ENCODE measurements around the gene USH2A. TPM values are rescaled to one million over a fixed set of nuclear protein-coding genes. Genes with fewer than 3 reads are reported as not detected.

Gene USH2A
- total RNA-seq, 1 experiment from 2014 or later, result not detected

DNA sequence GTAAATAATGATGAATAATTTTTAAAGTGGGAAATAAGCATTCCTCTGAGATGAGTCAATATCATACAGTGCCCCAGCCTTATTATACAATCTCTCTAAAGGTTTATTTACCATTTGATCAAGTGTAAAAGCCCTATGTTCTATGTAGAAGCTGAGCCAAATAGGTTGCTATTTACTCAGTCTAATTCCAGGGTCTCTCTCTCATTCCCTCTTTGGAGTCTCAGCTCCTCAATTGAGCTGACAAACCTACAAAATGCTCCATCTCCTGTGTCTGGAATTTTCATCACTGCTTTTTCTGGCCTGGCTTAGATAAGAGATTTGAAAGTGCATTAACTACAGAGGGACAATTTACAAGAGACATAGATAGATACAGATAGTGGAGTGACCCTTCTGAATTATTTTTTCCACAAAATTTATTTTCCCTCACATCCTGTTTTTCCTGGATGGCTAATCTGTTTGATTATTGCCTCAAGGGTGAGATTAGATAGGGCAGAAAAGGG lies 24.8 kb upstream of the USH2A start:
- POLR2A ChIA-PET, result no interaction called here
- no peak overlapping the region for H3K9ac ChIP-seq (ENCODE audit: low read length)
- CTCF ChIA-PET, result no interaction called here
- H3K4me2 ChIP-seq (ENCODE audit: low read length), result no peak overlapping the region
- intact Hi-C loops (cut with micrococcal nuclease), result no loop called here
- peaks cover 0 to 3% of the 10 kb centered on the region in 2 experiments; a peak in 1 of 4 replicates for H3K9me3 ChIP-seq (ENCODE audit: control insufficient read depth in 1 of 2, insufficient read depth in 1 of 2, low read depth in 1 of 2, low read length in 2 of 2)
- no peak for DNase-seq (ENCODE audit: low read depth, low spot score)
- no peak overlapping the region for H3K27ac ChIP-seq (ENCODE audit: low read depth, low read length)
- H3K79me2 ChIP-seq (ENCODE audit: insufficient read depth, low read length), result no peaks in the 10 kb centered on the region
- H3K9me2 ChIP-seq (ENCODE audit: insufficient read depth), result no peaks in the 10 kb centered on the region
- no peaks in the 10 kb centered on the region for H3K4me1 ChIP-seq (ENCODE audit: control insufficient read depth in 1 of 2, insufficient read depth in 2 of 2, low read length in 2 of 2)
- H2AFZ ChIP-seq (ENCODE audit: low read depth, low read length, poor library complexity, severe bottlenecking), result no peak overlapping the region
- TF ChIP-seq, protein P1, sequence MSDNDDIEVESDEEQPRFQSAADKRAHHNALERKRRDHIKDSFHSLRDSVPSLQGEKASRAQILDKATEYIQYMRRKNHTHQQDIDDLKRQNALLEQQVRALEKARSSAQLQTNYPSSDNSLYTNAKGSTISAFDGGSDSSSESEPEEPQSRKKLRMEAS (IDR thresholded peaks at IDR 0.05), result no peak
- TF ChIP-seq ZFX (IDR thresholded peaks at IDR 0.05) (no peak), EZH2phosphoT487 (IDR thresholded peaks at IDR 0.05; ENCODE audit: borderline replicate concordance) (no peak), YY1 (IDR thresholded peaks at IDR 0.05; ENCODE audit: extremely low read depth, insufficient replicate concordance, low read depth, low read length) (no peak), SIN3A (IDR thresholded peaks at IDR 0.05; ENCODE audit: low read depth) (no peak), POLR2A (IDR thresholded peaks at IDR 0.05; ENCODE audit: borderline replicate concordance, extremely low read depth, insufficient read depth, insufficient read length) (no peak), SP1 (IDR thresholded peaks at IDR 0.05; ENCODE audit: low read depth) (no peak), SRF (IDR thresholded peaks at IDR 0.05; ENCODE audit: low read depth) (no peak), TCF7L2 (IDR thresholded peaks at IDR 0.05; ENCODE audit: borderline replicate concordance, extremely low read depth, insufficient read depth, insufficient read length) (no peak), FOSL1 (IDR thresholded peaks at IDR 0.05; ENCODE audit: low read depth) (no peak), ZNF274 (IDR thresholded peaks at IDR 0.05; ENCODE audit: low read depth, low read length) (no peak), POLR2AphosphoS5 (IDR thresholded peaks at IDR 0.05; ENCODE audit: low read depth, low read length) (no peak)
- TF ChIP-seq, protein P2, sequence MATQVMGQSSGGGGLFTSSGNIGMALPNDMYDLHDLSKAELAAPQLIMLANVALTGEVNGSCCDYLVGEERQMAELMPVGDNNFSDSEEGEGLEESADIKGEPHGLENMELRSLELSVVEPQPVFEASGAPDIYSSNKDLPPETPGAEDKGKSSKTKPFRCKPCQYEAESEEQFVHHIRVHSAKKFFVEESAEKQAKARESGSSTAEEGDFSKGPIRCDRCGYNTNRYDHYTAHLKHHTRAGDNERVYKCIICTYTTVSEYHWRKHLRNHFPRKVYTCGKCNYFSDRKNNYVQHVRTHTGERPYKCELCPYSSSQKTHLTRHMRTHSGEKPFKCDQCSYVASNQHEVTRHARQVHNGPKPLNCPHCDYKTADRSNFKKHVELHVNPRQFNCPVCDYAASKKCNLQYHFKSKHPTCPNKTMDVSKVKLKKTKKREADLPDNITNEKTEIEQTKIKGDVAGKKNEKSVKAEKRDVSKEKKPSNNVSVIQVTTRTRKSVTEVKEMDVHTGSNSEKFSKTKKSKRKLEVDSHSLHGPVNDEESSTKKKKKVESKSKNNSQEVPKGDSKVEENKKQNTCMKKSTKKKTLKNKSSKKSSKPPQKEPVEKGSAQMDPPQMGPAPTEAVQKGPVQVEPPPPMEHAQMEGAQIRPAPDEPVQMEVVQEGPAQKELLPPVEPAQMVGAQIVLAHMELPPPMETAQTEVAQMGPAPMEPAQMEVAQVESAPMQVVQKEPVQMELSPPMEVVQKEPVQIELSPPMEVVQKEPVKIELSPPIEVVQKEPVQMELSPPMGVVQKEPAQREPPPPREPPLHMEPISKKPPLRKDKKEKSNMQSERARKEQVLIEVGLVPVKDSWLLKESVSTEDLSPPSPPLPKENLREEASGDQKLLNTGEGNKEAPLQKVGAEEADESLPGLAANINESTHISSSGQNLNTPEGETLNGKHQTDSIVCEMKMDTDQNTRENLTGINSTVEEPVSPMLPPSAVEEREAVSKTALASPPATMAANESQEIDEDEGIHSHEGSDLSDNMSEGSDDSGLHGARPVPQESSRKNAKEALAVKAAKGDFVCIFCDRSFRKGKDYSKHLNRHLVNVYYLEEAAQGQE (IDR thresholded peaks at IDR 0.05; ENCODE audit: low read depth), result no peak
- TF ChIP-seq, protein P3, sequence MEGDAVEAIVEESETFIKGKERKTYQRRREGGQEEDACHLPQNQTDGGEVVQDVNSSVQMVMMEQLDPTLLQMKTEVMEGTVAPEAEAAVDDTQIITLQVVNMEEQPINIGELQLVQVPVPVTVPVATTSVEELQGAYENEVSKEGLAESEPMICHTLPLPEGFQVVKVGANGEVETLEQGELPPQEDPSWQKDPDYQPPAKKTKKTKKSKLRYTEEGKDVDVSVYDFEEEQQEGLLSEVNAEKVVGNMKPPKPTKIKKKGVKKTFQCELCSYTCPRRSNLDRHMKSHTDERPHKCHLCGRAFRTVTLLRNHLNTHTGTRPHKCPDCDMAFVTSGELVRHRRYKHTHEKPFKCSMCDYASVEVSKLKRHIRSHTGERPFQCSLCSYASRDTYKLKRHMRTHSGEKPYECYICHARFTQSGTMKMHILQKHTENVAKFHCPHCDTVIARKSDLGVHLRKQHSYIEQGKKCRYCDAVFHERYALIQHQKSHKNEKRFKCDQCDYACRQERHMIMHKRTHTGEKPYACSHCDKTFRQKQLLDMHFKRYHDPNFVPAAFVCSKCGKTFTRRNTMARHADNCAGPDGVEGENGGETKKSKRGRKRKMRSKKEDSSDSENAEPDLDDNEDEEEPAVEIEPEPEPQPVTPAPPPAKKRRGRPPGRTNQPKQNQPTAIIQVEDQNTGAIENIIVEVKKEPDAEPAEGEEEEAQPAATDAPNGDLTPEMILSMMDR (IDR thresholded peaks at IDR 0.05 in 2 of 3, conservative IDR thresholded peaks at IDR 0.05 in 1 of 3; ENCODE audit: borderline replicate concordance in 1 of 3, insufficient read depth in 1 of 3, low read depth in 2 of 3, low read length in 2 of 3), result no peak
- no TSS peak for BruUV-seq (replicated peaks)
- RAD21 ChIA-PET (ENCODE audit: low non-redundant PET in 1 of 2, low total read pairs in 2 of 2, uncharacterized antibody in 2 of 2, unreplicated experiment in 2 of 2), result no interaction called here
- ATAC-seq, result no peak
- no peaks in the 10 kb centered on the region for H3K27me3 ChIP-seq (ENCODE audit: insufficient read depth, low read length)
- no peak overlapping the region for H3K4me3 ChIP-seq (replicated peaks in 1 of 2; ENCODE audit: low read depth in 1 of 2, low read length in 2 of 2)
- H4K20me1 ChIP-seq (ENCODE audit: insufficient read depth), result no peaks in the 10 kb centered on the region
- no peaks in the 10 kb centered on the region; a peak in 1 of 4 replicates for H3K36me3 ChIP-seq (ENCODE audit: control insufficient read depth in 1 of 2, insufficient read depth in 2 of 2, low read length in 2 of 2)

Measured in HCT116 (cell line).